AG09319 (cell line): Measurements from ENCODE around the gene ABHD3.
A peak's percentile ranks its signal among the peaks of the same experiment; 100 is the strongest.
"Not testable (repeated sequence)": the region's sequence is repeated elsewhere in the genome, so short reads cannot be mapped to it uniquely, and the experiment has no call there.

ENCODE experiments used
- DNase-seq: peaks from one replicate; pipeline ENCODE4 v3.0.0-alpha.2; 2010; ENCODE audit warnings: low read depth; ENCODE audit errors: extremely low read depth
- TF ChIP-seq, protein P1 (sequence below): IDR thresholded peaks from 2 replicates; pipeline ENCODE4 v1.5.1; 2011; ENCODE audit warnings: low read depth, mild to moderate bottlenecking, inconsistent platforms, low read length, moderate library complexity

ABHD3 gene

DNA sequence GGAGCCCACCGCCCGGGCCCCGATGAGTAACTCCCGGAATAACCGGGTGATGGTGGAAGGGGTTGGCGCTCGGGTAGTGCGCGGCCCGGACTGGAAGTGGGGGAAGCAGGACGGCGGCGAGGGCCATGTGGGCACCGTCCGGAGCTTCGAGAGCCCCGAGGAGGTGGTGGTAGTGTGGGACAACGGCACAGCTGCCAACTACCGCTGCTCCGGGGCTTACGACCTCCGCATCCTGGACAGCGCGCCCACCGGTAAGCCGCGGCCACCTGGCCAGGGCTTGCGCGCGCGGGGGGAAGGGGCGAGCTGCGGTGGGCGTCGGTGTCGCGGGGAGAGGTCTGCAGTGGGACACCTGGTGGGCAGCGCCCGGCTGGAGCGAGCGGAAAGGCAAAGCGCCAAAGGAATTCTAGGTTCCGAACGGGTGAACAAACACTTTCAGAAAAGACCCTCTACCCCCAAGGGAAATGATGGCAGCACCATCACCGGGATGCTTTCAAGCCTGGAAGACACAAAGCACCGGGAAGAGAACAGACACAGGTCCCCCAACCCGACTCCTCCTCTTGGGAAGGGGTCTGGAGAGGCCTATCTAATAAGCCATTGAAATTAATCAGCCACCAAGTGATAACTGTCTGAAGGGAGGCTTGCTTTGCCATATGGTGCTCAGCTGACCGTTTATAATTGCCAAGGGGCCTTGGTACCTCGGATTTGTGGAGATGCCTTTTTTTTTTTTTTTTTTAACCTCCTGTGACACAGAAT lies 37.2 kb upstream of the ABHD3 start:
- TF ChIP-seq, protein P1, sequence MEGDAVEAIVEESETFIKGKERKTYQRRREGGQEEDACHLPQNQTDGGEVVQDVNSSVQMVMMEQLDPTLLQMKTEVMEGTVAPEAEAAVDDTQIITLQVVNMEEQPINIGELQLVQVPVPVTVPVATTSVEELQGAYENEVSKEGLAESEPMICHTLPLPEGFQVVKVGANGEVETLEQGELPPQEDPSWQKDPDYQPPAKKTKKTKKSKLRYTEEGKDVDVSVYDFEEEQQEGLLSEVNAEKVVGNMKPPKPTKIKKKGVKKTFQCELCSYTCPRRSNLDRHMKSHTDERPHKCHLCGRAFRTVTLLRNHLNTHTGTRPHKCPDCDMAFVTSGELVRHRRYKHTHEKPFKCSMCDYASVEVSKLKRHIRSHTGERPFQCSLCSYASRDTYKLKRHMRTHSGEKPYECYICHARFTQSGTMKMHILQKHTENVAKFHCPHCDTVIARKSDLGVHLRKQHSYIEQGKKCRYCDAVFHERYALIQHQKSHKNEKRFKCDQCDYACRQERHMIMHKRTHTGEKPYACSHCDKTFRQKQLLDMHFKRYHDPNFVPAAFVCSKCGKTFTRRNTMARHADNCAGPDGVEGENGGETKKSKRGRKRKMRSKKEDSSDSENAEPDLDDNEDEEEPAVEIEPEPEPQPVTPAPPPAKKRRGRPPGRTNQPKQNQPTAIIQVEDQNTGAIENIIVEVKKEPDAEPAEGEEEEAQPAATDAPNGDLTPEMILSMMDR = no peak
- no peak for DNase-seq

DNA sequence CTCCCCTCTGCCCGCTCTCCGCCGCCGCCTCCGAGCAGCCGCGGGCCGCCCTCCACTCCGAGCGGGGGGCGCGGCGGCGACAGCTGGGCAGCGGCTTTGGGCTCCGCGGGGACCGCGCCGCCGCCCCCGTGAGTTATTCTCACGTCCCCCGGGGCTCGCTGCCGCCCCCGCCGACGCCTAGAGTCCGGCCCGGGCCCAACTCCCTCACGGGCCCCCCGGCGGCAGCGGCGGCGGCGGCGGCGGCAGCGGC lies 36.7 kb upstream of the ABHD3 start:
- no peak for DNase-seq
- TF ChIP-seq, protein P1 = no peak

DNA sequence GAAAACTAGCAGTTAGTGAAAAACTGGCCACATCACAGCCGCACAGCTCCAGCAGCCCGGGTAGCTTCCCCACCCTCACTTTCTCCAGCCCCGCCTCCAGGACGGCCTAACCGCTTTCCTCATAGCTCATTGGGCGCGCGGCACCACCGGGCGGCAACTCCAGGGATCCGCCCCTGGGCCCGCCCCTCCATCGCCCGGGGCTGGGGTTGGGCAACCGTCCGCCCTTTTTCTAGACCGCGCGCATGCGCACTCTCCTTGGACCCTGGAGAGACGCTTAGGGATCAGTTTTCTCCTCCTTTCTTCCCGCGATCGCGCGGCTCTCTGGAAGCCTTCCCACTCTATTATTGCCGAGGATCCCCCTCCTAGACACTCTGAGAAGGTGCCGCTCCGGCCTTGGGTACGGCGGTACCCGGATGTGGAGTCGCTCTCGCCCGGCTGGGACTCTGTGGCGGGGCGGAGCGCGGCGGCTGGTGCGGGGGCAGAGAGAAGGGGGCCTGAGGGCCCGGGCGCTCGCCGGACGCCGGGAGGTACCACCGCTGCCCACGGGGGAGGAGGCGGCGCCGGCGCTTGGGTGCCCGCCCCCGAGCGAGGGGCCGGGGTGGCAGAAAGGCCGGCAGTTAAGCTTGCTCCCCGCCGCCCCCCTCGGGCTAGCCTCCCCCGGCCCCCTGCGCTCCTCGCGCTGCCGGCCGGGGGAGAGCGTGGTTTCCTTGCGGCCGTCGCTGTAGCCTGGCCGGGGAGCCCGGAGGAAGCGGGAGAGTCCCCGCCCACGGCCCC lies 36.2 kb upstream of the ABHD3 start, which contains the start of gene MIB1:
TSS of gene MIB1 (plus strand) at position 255 of the 774 bp plus-strand sequence. CDS start 792 bp downstream, outside the sequence.
- DNase-seq = peak; percentile 91
- TF ChIP-seq, protein P1 = no peak

DNA sequence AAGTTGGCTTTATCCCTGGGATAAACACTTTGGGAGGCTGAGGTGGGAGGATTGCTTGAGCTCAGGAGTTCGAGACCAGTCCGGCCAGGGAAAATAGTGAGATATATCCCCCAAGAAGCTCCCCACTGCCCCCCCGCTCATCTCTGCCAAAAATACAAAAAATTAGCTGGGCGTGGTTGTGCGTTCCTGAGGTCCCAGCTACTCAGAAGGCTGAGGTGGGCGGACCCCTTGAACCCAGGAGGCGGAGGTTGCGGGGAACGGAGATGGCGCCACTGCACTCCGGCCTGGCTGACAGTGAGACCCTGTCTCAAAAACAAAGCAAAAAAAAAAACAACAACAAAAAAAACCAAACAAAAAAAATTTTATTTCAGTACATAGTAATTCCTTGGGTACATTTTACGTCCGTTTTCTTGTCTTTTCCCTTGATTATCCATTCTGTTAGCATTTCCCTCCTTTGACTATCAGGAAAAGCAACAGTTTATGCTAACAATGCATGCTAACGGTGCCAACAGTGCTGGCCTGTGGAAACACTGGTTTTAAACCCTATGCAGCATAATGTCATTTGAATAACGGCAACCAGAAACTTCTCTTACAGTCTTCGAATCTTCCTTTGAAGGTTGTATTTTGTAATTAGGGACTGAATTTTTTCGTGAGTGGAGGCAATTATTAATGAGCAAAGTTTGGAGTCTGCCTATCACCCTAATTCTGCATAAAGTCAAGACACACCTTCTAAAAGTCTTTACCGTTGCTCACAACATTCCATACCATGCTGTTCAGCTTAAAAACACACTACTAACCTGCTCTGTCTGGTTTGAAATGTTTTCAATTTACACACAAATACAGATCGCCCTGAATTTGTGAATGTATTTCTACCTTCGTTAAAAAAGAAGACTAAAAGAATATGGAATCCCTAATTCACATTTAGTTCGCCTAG lies 35.3 kb upstream of the ABHD3 start:
- TF ChIP-seq, protein P1 = no peak
- no peak for DNase-seq

DNA sequence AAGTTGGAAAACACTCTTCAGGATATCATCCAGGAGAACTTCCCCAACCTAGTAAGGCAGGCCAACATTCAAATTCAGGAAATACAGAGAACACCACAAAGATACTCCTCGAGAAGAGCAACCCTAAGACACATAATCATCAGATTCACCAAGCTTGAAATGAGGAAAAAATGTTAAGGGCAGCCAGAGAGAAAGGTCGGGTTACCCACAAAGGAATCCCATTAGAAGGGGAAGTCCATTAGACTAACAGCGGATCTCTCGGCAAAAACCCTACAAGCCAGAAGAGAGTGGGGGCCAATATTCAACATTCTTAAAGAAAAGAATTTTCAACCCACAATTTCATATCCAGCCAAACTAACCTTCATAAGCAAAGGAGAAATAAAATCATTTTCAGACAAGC lies 32.4 kb upstream of the ABHD3 start:
- not testable (repeated sequence) for DNase-seq

DNA sequence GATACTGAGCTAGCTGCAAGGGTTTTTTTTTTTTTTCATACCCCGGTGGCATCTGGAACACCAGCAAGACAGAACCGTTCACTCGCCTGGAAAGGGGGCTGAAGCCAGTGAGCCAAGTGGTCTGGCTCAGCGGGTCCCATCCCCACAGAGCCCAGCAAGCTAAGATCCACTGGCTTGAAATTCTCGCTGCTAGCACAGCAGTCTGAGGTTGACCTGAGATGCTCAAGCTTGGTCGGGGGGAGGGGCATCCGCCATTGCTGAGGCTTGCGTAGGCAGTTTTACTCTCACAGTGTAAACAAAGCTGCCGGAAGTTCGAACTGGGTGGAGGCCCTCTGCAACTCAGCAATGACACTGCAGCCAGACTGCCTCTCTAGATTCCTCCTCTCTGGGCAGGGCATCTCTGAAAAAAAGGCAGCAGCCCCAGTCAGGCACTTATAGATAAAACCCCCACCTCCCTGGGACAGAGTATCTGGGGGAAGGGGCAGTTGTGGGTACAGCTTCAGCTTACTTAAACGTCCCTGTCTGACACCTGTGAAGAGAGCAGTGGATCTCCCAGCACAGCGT lies 31.0 kb upstream of the ABHD3 start:
- DNase-seq = no peak

DNA sequence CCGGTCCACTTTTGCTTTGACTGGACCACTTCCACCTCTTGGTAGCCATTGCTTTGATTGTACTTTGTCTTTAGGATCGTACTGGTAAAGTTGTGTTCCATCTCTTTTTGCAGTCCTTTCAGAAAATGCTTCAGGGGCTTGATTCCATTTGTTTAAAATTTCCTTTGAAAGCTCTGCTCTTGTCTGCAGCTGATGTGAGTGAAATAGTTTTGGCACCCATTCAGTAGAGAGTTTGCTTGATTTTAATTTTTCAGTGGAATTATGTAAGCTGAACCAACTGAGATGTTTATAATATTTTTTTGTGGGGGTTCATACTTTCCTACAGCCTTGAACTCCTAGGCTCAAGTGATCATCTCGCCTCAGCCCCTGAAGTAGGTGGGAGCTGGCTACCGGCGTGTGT lies 28.4 kb upstream of the ABHD3 start:
- DNase-seq = no peak
- TF ChIP-seq, protein P1 = no peak

More for the DNA sequence above, 31.0 kb upstream of the ABHD3 start:
- TF ChIP-seq, protein P1 = no peak
